Measurements from ENCODE around the gene TBCK. TPM values are rescaled to one million over a fixed set of nuclear protein-coding genes. Genes with fewer than 3 reads are reported as not detected.

Gene TBCK
- total and polyA plus RNA-seq, 9 donors, result 18.3 to 38.7 (median 22.3) TPM

DNA sequence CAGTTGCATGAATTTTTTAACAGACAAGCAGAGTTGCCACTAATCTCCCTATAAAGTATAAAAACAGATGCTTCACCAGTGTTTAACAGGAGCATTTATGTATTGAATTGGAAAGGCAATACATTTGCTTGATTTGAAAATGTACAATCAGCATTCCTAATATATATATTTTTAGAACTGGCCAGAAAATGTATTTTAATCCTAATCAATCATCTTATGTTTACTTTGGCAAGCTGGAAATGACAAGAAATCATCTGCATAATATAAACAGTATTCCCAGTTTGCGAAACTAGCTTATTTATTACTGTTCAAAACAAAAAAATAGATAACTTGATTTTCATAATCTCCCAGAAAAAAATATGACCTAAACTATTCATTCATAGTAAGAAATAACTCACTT, 123.9 kb downstream of the TBCK start:
- no peaks in the 10 kb centered on the region for H3K36me3 ChIP-seq (ENCODE audit: control insufficient read depth, insufficient read depth, low read length)
- no CpG with 5 or more reads among the region's 1 CpG for WGBS (ENCODE audit: insufficient coverage)
- no peaks in the 10 kb centered on the region for H3K9me3 ChIP-seq (replicated peaks; ENCODE audit: control insufficient read depth, low read depth, low read length)
- H3K27ac ChIP-seq (ENCODE audit: low read length), result no peak overlapping the region
- DNase-seq, result peak; percentile 50
- H3K4me3 ChIP-seq (ENCODE audit: low read length), result no peak overlapping the region
- H3K4me1 ChIP-seq (ENCODE audit: control insufficient read depth, insufficient read depth, low read length), result no peaks in the 10 kb centered on the region
- no peaks in the 10 kb centered on the region for H3K27me3 ChIP-seq (ENCODE audit: control insufficient read depth, insufficient read depth, low read length)

GRCh38 chr4:106186201-106186600, 129.8 kb downstream of the TBCK start:
- Histone ChIP-seq H3K36me3 (ENCODE audit: control insufficient read depth, insufficient read depth, low read length) (peaks cover 6% of the 10 kb centered on the region), H3K27me3 (ENCODE audit: control insufficient read depth, insufficient read depth, low read length) (no peaks in the 10 kb centered on the region), H3K4me1 (ENCODE audit: control insufficient read depth, insufficient read depth, low read length) (no peaks in the 10 kb centered on the region), H3K4me3 (ENCODE audit: low read length) (no peak overlapping the region), H3K27ac (ENCODE audit: low read length) (no peak overlapping the region), H3K9me3 (replicated peaks; ENCODE audit: control insufficient read depth, low read depth, low read length) (peaks cover 4% of the 10 kb centered on the region)
- DNase-seq, result no peak
- no CpG with 5 or more reads among the region's 1 CpG for WGBS (ENCODE audit: insufficient coverage)

- no peak for DNase-seq
- Histone ChIP-seq H3K4me1 (ENCODE audit: control insufficient read depth, insufficient read depth, low read length) (no peaks in the 10 kb centered on the region), H3K27ac (ENCODE audit: low read length) (no peak overlapping the region), H3K4me3 (ENCODE audit: low read length) (no peak overlapping the region), H3K27me3 (ENCODE audit: control insufficient read depth, insufficient read depth, low read length) (no peaks in the 10 kb centered on the region), H3K9me3 (replicated peaks; ENCODE audit: control insufficient read depth, low read depth, low read length) (peaks cover 4% of the 10 kb centered on the region), H3K36me3 (ENCODE audit: control insufficient read depth, insufficient read depth, low read length) (peaks cover 6% of the 10 kb centered on the region)
These were observed 132.5 kb downstream of the TBCK start for GRCh38 chr4:106183551-106183950.

GRCh38 chr4:106172861-106173260, 143.1 kb downstream of the TBCK start:
- Histone ChIP-seq H3K36me3 (ENCODE audit: control insufficient read depth, insufficient read depth, low read length) (peaks cover 5% of the 10 kb centered on the region), H3K4me1 (ENCODE audit: control insufficient read depth, insufficient read depth, low read length) (no peaks in the 10 kb centered on the region), H3K4me3 (ENCODE audit: low read length) (no peak overlapping the region), H3K9me3 (replicated peaks; ENCODE audit: control insufficient read depth, low read depth, low read length) (no peaks in the 10 kb centered on the region), H3K27ac (ENCODE audit: low read length) (no peak overlapping the region), H3K27me3 (ENCODE audit: control insufficient read depth, insufficient read depth, low read length) (no peaks in the 10 kb centered on the region)
- no peak for DNase-seq

GRCh38 chr4:106165351-106166010, 150.5 kb downstream of the TBCK start:
- Histone ChIP-seq H3K4me3 (ENCODE audit: low read length) (no peak overlapping the region), H3K4me1 (ENCODE audit: control insufficient read depth, insufficient read depth, low read length) (no peaks in the 10 kb centered on the region), H3K36me3 (ENCODE audit: control insufficient read depth, insufficient read depth, low read length) (peaks cover 10% of the 10 kb centered on the region), H3K27me3 (ENCODE audit: control insufficient read depth, insufficient read depth, low read length) (no peaks in the 10 kb centered on the region), H3K27ac (ENCODE audit: low read length) (no peak overlapping the region), H3K9me3 (replicated peaks; ENCODE audit: control insufficient read depth, low read depth, low read length) (peaks cover 8% of the 10 kb centered on the region)
- DNase-seq, result peak; percentile 13
- no CpG with 5 or more reads among the region's 1 CpG for WGBS (ENCODE audit: insufficient coverage)

- peaks cover 8% of the 10 kb centered on the region for H3K9me3 ChIP-seq (replicated peaks; ENCODE audit: control insufficient read depth, low read depth, low read length)
- 100% methylated on average over 3 of the region's 3 CpGs for WGBS (ENCODE audit: insufficient coverage)
- no peak overlapping the region for H3K4me3 ChIP-seq (ENCODE audit: low read length)
- H3K36me3 ChIP-seq (ENCODE audit: control insufficient read depth, insufficient read depth, low read length), result peaks cover 6% of the 10 kb centered on the region
- DNase-seq, result no peak
- no peaks in the 10 kb centered on the region for H3K4me1 ChIP-seq (ENCODE audit: control insufficient read depth, insufficient read depth, low read length)
- no peaks in the 10 kb centered on the region for H3K27me3 ChIP-seq (ENCODE audit: control insufficient read depth, insufficient read depth, low read length)
- H3K27ac ChIP-seq (ENCODE audit: low read length), result no peak overlapping the region
These were observed 153.7 kb downstream of the TBCK start for GRCh38 chr4:106162278-106162677.

GRCh38 chr4:106160560-106160959, 155.4 kb downstream of the TBCK start:
- peak; percentile 81 for DNase-seq
- H3K4me3 ChIP-seq (ENCODE audit: low read length), result no peak overlapping the region
- H3K27me3 ChIP-seq (ENCODE audit: control insufficient read depth, insufficient read depth, low read length), result no peaks in the 10 kb centered on the region
- peaks cover 12% of the 10 kb centered on the region for H3K36me3 ChIP-seq (ENCODE audit: control insufficient read depth, insufficient read depth, low read length)
- no peak overlapping the region for H3K27ac ChIP-seq (ENCODE audit: low read length)
- peaks cover 8% of the 10 kb centered on the region for H3K9me3 ChIP-seq (replicated peaks; ENCODE audit: control insufficient read depth, low read depth, low read length)
- H3K4me1 ChIP-seq (ENCODE audit: control insufficient read depth, insufficient read depth, low read length), result no peaks in the 10 kb centered on the region
- no CpG with 5 or more reads among the region's 2 CpGs for WGBS (ENCODE audit: insufficient coverage)

DNA sequence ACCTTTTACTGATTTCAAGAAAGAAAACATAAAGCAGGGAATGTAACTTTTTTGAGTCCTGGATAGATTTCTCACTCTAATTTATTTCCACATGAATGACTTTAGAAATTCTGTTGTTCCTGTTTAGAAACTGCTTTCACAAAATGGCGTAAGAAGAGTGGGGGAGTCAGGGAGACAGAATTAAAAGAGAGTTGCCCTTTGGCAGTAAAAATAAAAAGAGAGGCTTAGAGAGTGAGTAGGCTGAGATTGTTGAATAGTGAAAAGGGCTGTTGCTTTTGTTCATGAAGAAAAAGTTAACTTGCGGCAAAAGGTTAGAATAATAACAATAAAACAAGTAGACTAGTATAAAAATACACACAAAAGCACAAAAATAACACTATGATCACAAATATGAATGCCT, 166.1 kb downstream of the TBCK start:
- H3K27ac ChIP-seq (ENCODE audit: low read length), result no peak overlapping the region
- WGBS (ENCODE audit: insufficient coverage), result no CpG with 5 or more reads among the region's 2 CpGs
- H3K4me1 ChIP-seq (ENCODE audit: control insufficient read depth, insufficient read depth, low read length), result no peaks in the 10 kb centered on the region

DNA sequence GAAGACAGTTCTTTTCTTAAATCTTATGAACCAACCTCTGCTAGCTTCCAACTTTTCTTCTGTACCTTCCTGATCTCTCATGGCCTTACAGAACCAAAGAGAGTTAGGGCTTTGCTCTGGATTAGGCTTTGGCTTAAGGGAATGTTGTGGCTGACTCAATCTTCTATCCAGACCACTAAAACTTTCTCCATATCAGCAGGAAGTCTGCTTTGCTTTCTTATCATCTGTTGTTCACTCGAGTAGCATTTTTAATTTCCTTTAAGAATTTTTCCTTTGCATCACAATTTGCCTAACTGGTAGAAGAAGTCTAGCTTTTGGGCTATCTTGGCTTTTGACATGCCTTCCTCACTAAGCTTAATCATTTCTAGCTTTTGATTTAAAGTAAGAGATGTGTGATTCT, 167.0 kb downstream of the TBCK start:
- Histone ChIP-seq H3K4me1 (ENCODE audit: control insufficient read depth, insufficient read depth, low read length) (no peaks in the 10 kb centered on the region), H3K4me3 (ENCODE audit: low read length) (no peak overlapping the region), H3K36me3 (ENCODE audit: control insufficient read depth, insufficient read depth, low read length) (peaks cover 2% of the 10 kb centered on the region), H3K27me3 (ENCODE audit: control insufficient read depth, insufficient read depth, low read length) (no peaks in the 10 kb centered on the region), H3K27ac (ENCODE audit: low read length) (no peak overlapping the region), H3K9me3 (replicated peaks; ENCODE audit: control insufficient read depth, low read depth, low read length) (peaks cover 3% of the 10 kb centered on the region)
- no peak for DNase-seq
- WGBS (ENCODE audit: insufficient coverage), result no CpG with 5 or more reads among the region's 1 CpG

More for the DNA sequence above, 166.1 kb downstream of the TBCK start:
- DNase-seq, result no peak
- Histone ChIP-seq H3K27me3 (ENCODE audit: control insufficient read depth, insufficient read depth, low read length) (no peaks in the 10 kb centered on the region), H3K4me3 (ENCODE audit: low read length) (no peak overlapping the region), H3K36me3 (ENCODE audit: control insufficient read depth, insufficient read depth, low read length) (peaks cover 2% of the 10 kb centered on the region), H3K9me3 (replicated peaks; ENCODE audit: control insufficient read depth, low read depth, low read length) (peaks cover 3% of the 10 kb centered on the region)

DNA sequence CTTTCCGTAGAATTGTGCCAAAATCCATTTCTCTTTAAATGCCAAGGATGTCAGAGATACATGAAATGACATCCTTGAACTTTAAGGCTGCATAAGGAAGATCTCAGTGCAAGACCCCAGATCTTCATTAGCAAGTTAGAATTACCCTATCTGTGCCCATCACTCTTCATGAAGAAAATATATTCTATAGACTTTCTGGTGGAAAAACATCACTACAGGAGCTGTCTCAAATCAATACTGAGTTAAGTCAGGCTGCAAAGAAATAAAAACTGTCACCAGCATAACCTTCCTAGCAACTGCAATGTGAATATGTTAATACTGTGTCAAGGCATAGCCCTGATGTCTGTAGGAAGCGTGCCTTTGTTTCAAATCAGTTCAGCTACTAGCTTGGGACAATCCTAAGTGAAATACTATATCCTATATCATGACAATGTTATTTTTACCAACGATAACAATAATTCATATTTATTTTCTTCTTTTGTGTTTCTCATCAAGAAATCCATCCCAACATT, 173.3 kb downstream of the TBCK start:
- 100% methylated on average over 1 of the region's 3 CpGs for WGBS (ENCODE audit: insufficient coverage)
- H3K27me3 ChIP-seq (ENCODE audit: control insufficient read depth, insufficient read depth, low read length), result no peaks in the 10 kb centered on the region
- H3K4me1 ChIP-seq (ENCODE audit: control insufficient read depth, insufficient read depth, low read length), result no peaks in the 10 kb centered on the region
- H3K27ac ChIP-seq (ENCODE audit: low read length), result no peak overlapping the region
- DNase-seq, result no peak
- no peak overlapping the region for H3K4me3 ChIP-seq (ENCODE audit: low read length)
- H3K36me3 ChIP-seq (ENCODE audit: control insufficient read depth, insufficient read depth, low read length), result peaks cover 2% of the 10 kb centered on the region
- peaks cover 2% of the 10 kb centered on the region for H3K9me3 ChIP-seq (replicated peaks; ENCODE audit: control insufficient read depth, low read depth, low read length)

GRCh38 chr4:106140601-106141000, 175.4 kb downstream of the TBCK start:
- no peak for DNase-seq
- Histone ChIP-seq H3K9me3 (replicated peaks; ENCODE audit: control insufficient read depth, low read depth, low read length) (no peaks in the 10 kb centered on the region), H3K4me1 (ENCODE audit: control insufficient read depth, insufficient read depth, low read length) (no peaks in the 10 kb centered on the region), H3K27me3 (ENCODE audit: control insufficient read depth, insufficient read depth, low read length) (no peaks in the 10 kb centered on the region), H3K4me3 (ENCODE audit: low read length) (no peak overlapping the region), H3K36me3 (ENCODE audit: control insufficient read depth, insufficient read depth, low read length) (no peaks in the 10 kb centered on the region), H3K27ac (ENCODE audit: low read length) (no peak overlapping the region)
- WGBS (ENCODE audit: insufficient coverage), result no CpG with 5 or more reads among the region's 1 CpG
